NB4 (cell line): ENCODE data around the gene SLC12A6.

ENCODE experiments used
- CTCF ChIP-seq: IDR thresholded peaks from one replicate; pipeline ENCODE4 v1.5.1; 2012; ENCODE audit warnings: low read depth, low read length
- TF ChIP-seq, protein P1 (sequence below): IDR thresholded peaks from 2 replicates; pipeline ENCODE4 v1.6.1; 2011; ENCODE audit warnings: low read depth, low read length

- TF ChIP-seq CTCF: no peak
- TF ChIP-seq, protein P1, sequence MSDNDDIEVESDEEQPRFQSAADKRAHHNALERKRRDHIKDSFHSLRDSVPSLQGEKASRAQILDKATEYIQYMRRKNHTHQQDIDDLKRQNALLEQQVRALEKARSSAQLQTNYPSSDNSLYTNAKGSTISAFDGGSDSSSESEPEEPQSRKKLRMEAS: no peak
Measured at GRCh38 chr15:34364041-34364440, 26.5 kb upstream of the SLC12A6 start.
